ENCODE measurements around the gene KRT23.

KRT23 gene

GRCh38 chr17:40937384-40937819 lies at the start of gene KRT23:
KRT23 (minus strand) TSS chr17:40937646; CDS start chr17:40936603, 1,043 bp downstream.
- Histone ChIP-seq H3K4me3 (ENCODE audit: low read length in 2 of 2) (no peak within 1 kb of the TSS), H3K9ac (ENCODE audit: low read length in 2 of 2) (no peak within 1 kb of the TSS), H3K9me3 (ENCODE audit: control insufficient read depth in 2 of 2, low read length in 2 of 2) (no peaks in the 10 kb centered on the region), H3K4me1 (ENCODE audit: control insufficient read depth, insufficient read depth, low read length) (no peaks in the 10 kb centered on the region), H3K27ac (ENCODE audit: low read length) (no peak within 1 kb of the TSS), H3K36me3 (ENCODE audit: control insufficient read depth in 2 of 2, insufficient read depth in 2 of 2, low read length in 2 of 2) (no peaks in the 10 kb centered on the region), H3K27me3 (ENCODE audit: control insufficient read depth in 1 of 2, insufficient read depth in 2 of 2, low read length in 2 of 2) (peaks cover 0 to 2% of the 10 kb centered on the region in 2 donors)

- H3K4me3 ChIP-seq (ENCODE audit: low read length in 2 of 2) = no peak overlapping the region
- H3K4me1 ChIP-seq (ENCODE audit: control insufficient read depth, insufficient read depth, low read length) = no peaks in the 10 kb centered on the region
- H3K9ac ChIP-seq (ENCODE audit: low read length in 2 of 2) = no peak overlapping the region
- H3K27me3 ChIP-seq (ENCODE audit: control insufficient read depth in 1 of 2, insufficient read depth in 2 of 2, low read length in 2 of 2) = peaks cover 0 to 2% of the 10 kb centered on the region in 2 donors
- H3K9me3 ChIP-seq (ENCODE audit: control insufficient read depth in 2 of 2, low read length in 2 of 2) = no peaks in the 10 kb centered on the region
- no peaks in the 10 kb centered on the region for H3K36me3 ChIP-seq (ENCODE audit: control insufficient read depth in 2 of 2, insufficient read depth in 2 of 2, low read length in 2 of 2)
- no peak overlapping the region for H3K27ac ChIP-seq (ENCODE audit: low read length)
Observed at GRCh38 chr17:40986920-40987319, 49.5 kb upstream of the KRT23 start.

GRCh38 chr17:40984226-40984625 lies 46.8 kb upstream of the KRT23 start, which contains the start of gene KRT40:
KRT40 (minus strand) TSS chr17:40984326; CDS start chr17:40984273, 53 bp downstream.
- Histone ChIP-seq H3K9me3 (ENCODE audit: control insufficient read depth in 2 of 2, low read length in 2 of 2) (no peaks in the 10 kb centered on the region), H3K36me3 (ENCODE audit: control insufficient read depth in 2 of 2, insufficient read depth in 2 of 2, low read length in 2 of 2) (no peaks in the 10 kb centered on the region), H3K9ac (ENCODE audit: low read length in 2 of 2) (no peak within 1 kb of the TSS), H3K27me3 (ENCODE audit: control insufficient read depth in 1 of 2, insufficient read depth in 2 of 2, low read length in 2 of 2) (peaks cover 0 to 6% of the 10 kb centered on the region in 2 donors), H3K4me3 (ENCODE audit: low read length in 2 of 2) (no peak within 1 kb of the TSS), H3K27ac (ENCODE audit: low read length) (no peak within 1 kb of the TSS), H3K4me1 (ENCODE audit: control insufficient read depth, insufficient read depth, low read length) (peaks cover 3% of the 10 kb centered on the region)

GRCh38 chr17:40981115-40981514 lies 43.7 kb upstream of the KRT23 start:
- Histone ChIP-seq H3K36me3 (ENCODE audit: control insufficient read depth in 2 of 2, insufficient read depth in 2 of 2, low read length in 2 of 2) (no peaks in the 10 kb centered on the region), H3K4me3 (ENCODE audit: low read length in 2 of 2) (no peak overlapping the region), H3K27me3 (ENCODE audit: control insufficient read depth in 1 of 2, insufficient read depth in 2 of 2, low read length in 2 of 2) (peaks cover 0 to 9% of the 10 kb centered on the region in 2 donors), H3K27ac (ENCODE audit: low read length) (no peak overlapping the region), H3K4me1 (ENCODE audit: control insufficient read depth, insufficient read depth, low read length) (peaks cover 3% of the 10 kb centered on the region), H3K9me3 (ENCODE audit: control insufficient read depth in 2 of 2, low read length in 2 of 2) (no peaks in the 10 kb centered on the region), H3K9ac (ENCODE audit: low read length in 2 of 2) (no peak overlapping the region)

- no peak overlapping the region for H3K9ac ChIP-seq (ENCODE audit: low read length in 2 of 2)
- peaks cover 3% of the 10 kb centered on the region for H3K4me1 ChIP-seq (ENCODE audit: control insufficient read depth, insufficient read depth, low read length)
- H3K27ac ChIP-seq (ENCODE audit: low read length) = no peak overlapping the region
- no peaks in the 10 kb centered on the region for H3K9me3 ChIP-seq (ENCODE audit: control insufficient read depth in 2 of 2, low read length in 2 of 2)
- peaks cover 0 to 11% of the 10 kb centered on the region in 2 donors for H3K27me3 ChIP-seq (ENCODE audit: control insufficient read depth in 1 of 2, insufficient read depth in 2 of 2, low read length in 2 of 2)
- no peaks in the 10 kb centered on the region for H3K36me3 ChIP-seq (ENCODE audit: control insufficient read depth in 2 of 2, insufficient read depth in 2 of 2, low read length in 2 of 2)
- H3K4me3 ChIP-seq (ENCODE audit: low read length in 2 of 2) = no peak overlapping the region
Observed at GRCh38 chr17:40980596-40980995, 43.1 kb upstream of the KRT23 start.

GRCh38 chr17:40980117-40980516 lies 42.7 kb upstream of the KRT23 start:
- H3K27me3 ChIP-seq (ENCODE audit: control insufficient read depth in 1 of 2, insufficient read depth in 2 of 2, low read length in 2 of 2) = peaks cover 0 to 11% of the 10 kb centered on the region in 2 donors
- no peaks in the 10 kb centered on the region for H3K36me3 ChIP-seq (ENCODE audit: control insufficient read depth in 2 of 2, insufficient read depth in 2 of 2, low read length in 2 of 2)
- no peak overlapping the region for H3K4me3 ChIP-seq (ENCODE audit: low read length in 2 of 2)
- H3K27ac ChIP-seq (ENCODE audit: low read length) = no peak overlapping the region
- H3K9me3 ChIP-seq (ENCODE audit: control insufficient read depth in 2 of 2, low read length in 2 of 2) = no peaks in the 10 kb centered on the region
- H3K4me1 ChIP-seq (ENCODE audit: control insufficient read depth, insufficient read depth, low read length) = peaks cover 3% of the 10 kb centered on the region
- H3K9ac ChIP-seq (ENCODE audit: low read length in 2 of 2) = no peak overlapping the region

GRCh38 chr17:40978575-40979151 lies 41.2 kb upstream of the KRT23 start:
- H3K27ac ChIP-seq (ENCODE audit: low read length) = no peak overlapping the region
- H3K9me3 ChIP-seq (ENCODE audit: control insufficient read depth in 2 of 2, low read length in 2 of 2) = no peaks in the 10 kb centered on the region
- H3K4me3 ChIP-seq (ENCODE audit: low read length in 2 of 2) = no peak overlapping the region
- peaks cover 3% of the 10 kb centered on the region for H3K4me1 ChIP-seq (ENCODE audit: control insufficient read depth, insufficient read depth, low read length)
- no peaks in the 10 kb centered on the region for H3K36me3 ChIP-seq (ENCODE audit: control insufficient read depth in 2 of 2, insufficient read depth in 2 of 2, low read length in 2 of 2)
- H3K9ac ChIP-seq (ENCODE audit: low read length in 2 of 2) = no peak overlapping the region
- peaks cover 0 to 11% of the 10 kb centered on the region in 2 donors for H3K27me3 ChIP-seq (ENCODE audit: control insufficient read depth in 1 of 2, insufficient read depth in 2 of 2, low read length in 2 of 2)

- H3K9ac ChIP-seq (ENCODE audit: low read length in 2 of 2) = no peak overlapping the region
- H3K4me3 ChIP-seq (ENCODE audit: low read length in 2 of 2) = no peak overlapping the region
- H3K27ac ChIP-seq (ENCODE audit: low read length) = no peak overlapping the region
- H3K9me3 ChIP-seq (ENCODE audit: control insufficient read depth in 2 of 2, low read length in 2 of 2) = no peaks in the 10 kb centered on the region
- peaks cover 0 to 7% of the 10 kb centered on the region in 2 donors for H3K27me3 ChIP-seq (ENCODE audit: control insufficient read depth in 1 of 2, insufficient read depth in 2 of 2, low read length in 2 of 2)
- H3K36me3 ChIP-seq (ENCODE audit: control insufficient read depth in 2 of 2, insufficient read depth in 2 of 2, low read length in 2 of 2) = no peaks in the 10 kb centered on the region
- no peaks in the 10 kb centered on the region for H3K4me1 ChIP-seq (ENCODE audit: control insufficient read depth, insufficient read depth, low read length)
Observed at GRCh38 chr17:40975516-40975915, 38.1 kb upstream of the KRT23 start.

GRCh38 chr17:40974366-40974765 lies 36.9 kb upstream of the KRT23 start:
- no peak overlapping the region for H3K27ac ChIP-seq (ENCODE audit: low read length)
- H3K36me3 ChIP-seq (ENCODE audit: control insufficient read depth in 2 of 2, insufficient read depth in 2 of 2, low read length in 2 of 2) = no peaks in the 10 kb centered on the region
- no peaks in the 10 kb centered on the region for H3K4me1 ChIP-seq (ENCODE audit: control insufficient read depth, insufficient read depth, low read length)
- no peaks in the 10 kb centered on the region for H3K9me3 ChIP-seq (ENCODE audit: control insufficient read depth in 2 of 2, low read length in 2 of 2)
- H3K27me3 ChIP-seq (ENCODE audit: control insufficient read depth in 1 of 2, insufficient read depth in 2 of 2, low read length in 2 of 2) = peaks cover 0 to 7% of the 10 kb centered on the region in 2 donors
- H3K9ac ChIP-seq (ENCODE audit: low read length in 2 of 2) = no peak overlapping the region
- H3K4me3 ChIP-seq (ENCODE audit: low read length in 2 of 2) = no peak overlapping the region

- Histone ChIP-seq H3K4me1 (ENCODE audit: control insufficient read depth, insufficient read depth, low read length) (no peaks in the 10 kb centered on the region), H3K36me3 (ENCODE audit: control insufficient read depth in 2 of 2, insufficient read depth in 2 of 2, low read length in 2 of 2) (no peaks in the 10 kb centered on the region), H3K9me3 (ENCODE audit: control insufficient read depth in 2 of 2, low read length in 2 of 2) (peaks cover 3% of the 10 kb centered on the region in 2 donors), H3K4me3 (ENCODE audit: low read length in 2 of 2) (no peak overlapping the region), H3K9ac (ENCODE audit: low read length in 2 of 2) (no peak overlapping the region), H3K27me3 (ENCODE audit: control insufficient read depth in 1 of 2, insufficient read depth in 2 of 2, low read length in 2 of 2) (no peaks in the 10 kb centered on the region), H3K27ac (ENCODE audit: low read length) (no peak overlapping the region)
Observed at GRCh38 chr17:40967582-40967981, 30.1 kb upstream of the KRT23 start.

- Histone ChIP-seq H3K4me1 (ENCODE audit: control insufficient read depth, insufficient read depth, low read length) (no peaks in the 10 kb centered on the region), H3K27me3 (ENCODE audit: control insufficient read depth in 1 of 2, insufficient read depth in 2 of 2, low read length in 2 of 2) (no peaks in the 10 kb centered on the region), H3K9me3 (ENCODE audit: control insufficient read depth in 2 of 2, low read length in 2 of 2) (peaks cover 3% of the 10 kb centered on the region in 2 donors), H3K9ac (ENCODE audit: low read length in 2 of 2) (no peak within 1 kb of the TSS), H3K36me3 (ENCODE audit: control insufficient read depth in 2 of 2, insufficient read depth in 2 of 2, low read length in 2 of 2) (no peaks in the 10 kb centered on the region), H3K27ac (ENCODE audit: low read length) (no peak within 1 kb of the TSS), H3K4me3 (ENCODE audit: low read length in 2 of 2) (no peak within 1 kb of the TSS)
Observed at GRCh38 chr17:40966848-40967247, 29.4 kb upstream of the KRT23 start, which contains the start of gene KRT39. KRT39 (minus strand) TSS chr17:40966948; CDS start chr17:40966856, 92 bp downstream.

Measured in stomach smooth muscle (tissue), 2 donors.